HepG2 (cell line): Measurements from ENCODE around the gene ACOT2. TPM values are rescaled to one million over a fixed set of nuclear protein-coding genes. Genes with fewer than 3 reads are reported as not detected.

Experiments used
- ARHGAP35 ChIP-seq: sonication (generic); formaldehyde crosslinking; IDR thresholded peaks from 2 replicates; pipeline ENCODE4 v1.9.0; 2022; ENCODE audit warnings: mild to moderate bottlenecking, inconsistent platforms, moderate library complexity, missing genetic modification reagents, borderline replicate concordance
- CHCHD3 ChIP-seq: sonication (generic); formaldehyde crosslinking; IDR thresholded peaks from 2 replicates; pipeline ENCODE4 v1.8.0; 2022; ENCODE audit warnings: mild to moderate bottlenecking, missing genetic modification reagents, moderate library complexity
- HMG20B ChIP-seq: conservative IDR thresholded peaks from 2 replicates; pipeline ENCODE4 v1.6.1; 2016; ENCODE audit warnings: missing genetic modification reagents, missing compliant biosample characterization
- MXI1 ChIP-seq: IDR thresholded peaks from 3 replicates; pipeline ENCODE4 v1.6.1; 2012; ENCODE audit warnings: low read depth, low read length, inconsistent platforms, borderline replicate concordance
- NFYC ChIP-seq: IDR thresholded peaks from 2 replicates; pipeline ENCODE4 v1.6.1; 2016; ENCODE audit warnings: missing genetic modification reagents, missing compliant biosample characterization
- POGK ChIP-seq: sonication (generic); formaldehyde crosslinking; conservative IDR thresholded peaks from 2 replicates; pipeline ENCODE4 v1.8.0; 2022; ENCODE audit warnings: mild to moderate bottlenecking, moderate library complexity, missing genetic modification reagents
- RFXAP ChIP-seq: sonication (generic); formaldehyde crosslinking; IDR thresholded peaks from 2 replicates; pipeline ENCODE4 v1.4.0; 2020; ENCODE audit warnings: missing genetic modification reagents, borderline replicate concordance
- SATB2 ChIP-seq: sonication (generic); formaldehyde crosslinking; IDR thresholded peaks from 2 replicates; pipeline ENCODE4 v1.5.0; 2020; ENCODE audit warnings: missing genetic modification reagents
- SIN3A ChIP-seq: IDR thresholded peaks from 2 replicates; pipeline ENCODE4 v1.6.1; 2011; ENCODE audit warnings: low read depth, mild to moderate bottlenecking, control low read depth, low read length, borderline replicate concordance
- SMAD9 ChIP-seq: sonication (generic); formaldehyde crosslinking; IDR thresholded peaks from 2 replicates; pipeline ENCODE4 v1.5.1; 2020; ENCODE audit warnings: mild to moderate bottlenecking, missing genetic modification reagents
- SNAPC4 ChIP-seq: sonication (generic); formaldehyde crosslinking; IDR thresholded peaks from 2 replicates; pipeline ENCODE4 v1.4.0; 2020; ENCODE audit warnings: mild to moderate bottlenecking, missing genetic modification reagents
- ZBTB1 ChIP-seq: sonication (generic); formaldehyde crosslinking; IDR thresholded peaks from 2 replicates; pipeline ENCODE4 v1.4.0; 2020; ENCODE audit warnings: missing genetic modification reagents, borderline replicate concordance
- ZNF335 ChIP-seq: sonication (generic); formaldehyde crosslinking; IDR thresholded peaks from 2 replicates; pipeline ENCODE4 v1.4.0; 2020; ENCODE audit warnings: missing genetic modification reagents
- ZNF354B ChIP-seq: sonication (generic); formaldehyde crosslinking; IDR thresholded peaks from 2 replicates; pipeline ENCODE4 v1.8.0; 2022; ENCODE audit warnings: mild to moderate bottlenecking, missing genetic modification reagents
- ZNF382 ChIP-seq: sonication (generic); formaldehyde crosslinking; IDR thresholded peaks from 2 replicates; pipeline ENCODE4 v1.5.0; 2020; ENCODE audit warnings: missing genetic modification reagents, mild to moderate bottlenecking, borderline replicate concordance
- ZNF614 ChIP-seq: IDR thresholded peaks from 2 replicates; pipeline ENCODE4 v1.6.1; 2018; ENCODE audit warnings: missing biosample characterization, missing genetic modification reagents, inconsistent platforms, borderline replicate concordance
- ZNF772 ChIP-seq: sonication (generic); formaldehyde crosslinking; IDR thresholded peaks from 2 replicates; pipeline ENCODE4 v1.5.0; 2020; ENCODE audit warnings: mild to moderate bottlenecking, missing genetic modification reagents
- polyA plus RNA-seq, 8 experiments: library from polyadenylated mRNA; depleted of rRNA in 3 of 8; stranded (reverse) in 7 of 8; unstranded in 1 of 8; fragments of >200 nt; fragmentation: Illumina TruSeq in 4 of 8; extraction: Trizol in 4 of 8; gene quantifications; 2 replicates each; pipeline versions ENCODE4 v1.2.1 to v1.2.3, GENCODE V29; 2011 to 2016; ENCODE audit warnings: low read depth in 4 of 8, missing spikeins in 1 of 8, mixed read lengths in 1 of 8; ENCODE audit not compliant: insufficient read depth in 1 of 8
- total RNA-seq, 5 experiments: library from RNA; depleted of rRNA; stranded (reverse); fragments of >200 nt; fragmentation: Illumina TruSeq; extraction: Trizol; gene quantifications; 2 replicates each; pipeline ENCODE4 v1.2.3, GENCODE V29; 2016; ENCODE audit warnings: low read depth in 1 of 5
- TF ChIP-seq, protein P1 (sequence below): sonication (generic); formaldehyde crosslinking; IDR thresholded peaks from 2 replicates; pipeline ENCODE4 v1.4.0; 2020; ENCODE audit warnings: missing genetic modification reagents, borderline replicate concordance

The ACOT2 gene
- total and polyA plus RNA-seq, 2 of the 13 experiments (the other 11 are each of a cell fraction or from before 2014, with no cell fraction given): 60.0 to 110 TPM

DNA sequence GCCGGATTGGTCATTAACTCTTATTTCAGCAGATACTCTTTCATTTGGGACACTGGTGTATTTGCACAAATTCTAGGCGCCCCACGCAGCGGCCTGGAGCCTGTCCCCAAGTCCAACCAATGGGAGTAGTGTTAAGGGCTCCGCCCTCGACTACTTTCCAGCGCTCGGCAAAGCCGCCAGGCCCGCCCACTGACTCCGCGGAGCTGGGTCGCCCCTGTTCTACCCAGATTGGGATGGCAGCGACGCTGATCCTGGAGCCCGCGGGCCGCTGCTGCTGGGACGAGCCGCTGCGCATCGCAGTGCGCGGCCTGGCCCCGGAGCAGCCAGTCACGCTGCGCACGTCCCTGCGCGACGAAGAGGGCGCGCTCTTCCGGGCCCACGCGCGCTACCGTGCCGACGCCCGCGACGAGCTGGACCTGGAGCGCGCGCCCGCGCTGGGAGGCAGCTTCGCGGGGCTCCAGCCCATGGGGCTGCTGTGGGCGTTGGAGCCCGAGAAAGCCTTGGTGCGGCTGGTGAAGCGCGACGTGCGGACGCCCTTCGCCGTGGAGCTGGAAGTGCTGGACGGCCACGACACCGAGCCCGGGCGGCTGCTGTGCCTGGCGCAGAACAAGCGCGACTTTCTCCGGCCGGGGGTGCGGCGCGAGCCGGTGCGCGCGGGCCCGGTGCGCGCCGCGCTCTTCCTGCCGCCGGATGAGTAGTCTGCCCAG, 43.5 kb downstream of the ACOT2 start, which contains the start of gene ACOT6 (continued):
- TF ChIP-seq CHCHD3 (no peak), ZNF382 (CRISPR knock-in tag) (no peak), RFXAP (CRISPR knock-in tag) (no peak), ZNF354B (CRISPR knock-in tag) (0 out of 2 replicates have a peak, but pooled peaks have one; percentile 20), POGK (CRISPR knock-in tag) (peak; percentile 43; the same call in 1 of the 2 replicates), HMG20B (CRISPR knock-in tag) (no peak; the same call in 1 of the 2 replicates), SIN3A (peak; percentile 47; the same call in 1 of the 2 replicates), SMAD9 (CRISPR knock-in tag) (no peak), ARHGAP35 (CRISPR knock-in tag) (0 out of 2 replicates have a peak, but pooled peaks have one; percentile 21), ZBTB1 (CRISPR knock-in tag) (no peak), ZNF772 (CRISPR knock-in tag) (no peak), ZNF614 (CRISPR knock-in tag) (0 out of 2 replicates have a peak, but pooled peaks have one; percentile 20), SNAPC4 (CRISPR knock-in tag) (no peak), ZNF335 (no peak), NFYC (CRISPR knock-in tag) (peak; percentile 54), MXI1 (no peak), SATB2 (CRISPR knock-in tag) (0 out of 2 replicates have a peak, but pooled peaks have one; percentile 92)
- TF ChIP-seq, protein P1, sequence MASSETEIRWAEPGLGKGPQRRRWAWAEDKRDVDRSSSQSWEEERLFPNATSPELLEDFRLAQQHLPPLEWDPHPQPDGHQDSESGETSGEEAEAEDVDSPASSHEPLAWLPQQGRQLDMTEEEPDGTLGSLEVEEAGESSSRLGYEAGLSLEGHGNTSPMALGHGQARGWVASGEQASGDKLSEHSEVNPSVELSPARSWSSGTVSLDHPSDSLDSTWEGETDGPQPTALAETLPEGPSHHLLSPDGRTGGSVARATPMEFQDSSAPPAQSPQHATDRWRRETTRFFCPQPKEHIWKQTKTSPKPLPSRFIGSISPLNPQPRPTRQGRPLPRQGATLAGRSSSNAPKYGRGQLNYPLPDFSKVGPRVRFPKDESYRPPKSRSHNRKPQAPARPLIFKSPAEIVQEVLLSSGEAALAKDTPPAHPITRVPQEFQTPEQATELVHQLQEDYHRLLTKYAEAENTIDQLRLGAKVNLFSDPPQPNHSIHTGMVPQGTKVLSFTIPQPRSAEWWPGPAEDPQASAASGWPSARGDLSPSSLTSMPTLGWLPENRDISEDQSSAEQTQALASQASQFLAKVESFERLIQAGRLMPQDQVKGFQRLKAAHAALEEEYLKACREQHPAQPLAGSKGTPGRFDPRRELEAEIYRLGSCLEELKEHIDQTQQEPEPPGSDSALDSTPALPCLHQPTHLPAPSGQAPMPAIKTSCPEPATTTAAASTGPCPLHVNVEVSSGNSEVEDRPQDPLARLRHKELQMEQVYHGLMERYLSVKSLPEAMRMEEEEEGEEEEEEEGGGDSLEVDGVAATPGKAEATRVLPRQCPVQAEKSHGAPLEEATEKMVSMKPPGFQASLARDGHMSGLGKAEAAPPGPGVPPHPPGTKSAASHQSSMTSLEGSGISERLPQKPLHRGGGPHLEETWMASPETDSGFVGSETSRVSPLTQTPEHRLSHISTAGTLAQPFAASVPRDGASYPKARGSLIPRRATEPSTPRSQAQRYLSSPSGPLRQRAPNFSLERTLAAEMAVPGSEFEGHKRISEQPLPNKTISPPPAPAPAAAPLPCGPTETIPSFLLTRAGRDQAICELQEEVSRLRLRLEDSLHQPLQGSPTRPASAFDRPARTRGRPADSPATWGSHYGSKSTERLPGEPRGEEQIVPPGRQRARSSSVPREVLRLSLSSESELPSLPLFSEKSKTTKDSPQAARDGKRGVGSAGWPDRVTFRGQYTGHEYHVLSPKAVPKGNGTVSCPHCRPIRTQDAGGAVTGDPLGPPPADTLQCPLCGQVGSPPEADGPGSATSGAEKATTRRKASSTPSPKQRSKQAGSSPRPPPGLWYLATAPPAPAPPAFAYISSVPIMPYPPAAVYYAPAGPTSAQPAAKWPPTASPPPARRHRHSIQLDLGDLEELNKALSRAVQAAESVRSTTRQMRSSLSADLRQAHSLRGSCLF: no peak
